CD14-positive monocyte (primary cell): Measurements from ENCODE around the gene RAB17. TPM values are rescaled to one million over a fixed set of nuclear protein-coding genes. Genes with fewer than 3 reads are reported as not detected.

Experiments
- DNase-seq, 3 donors: peaks; one replicate each; pipeline ENCODE4 v3.0.0-alpha.2; 2011 to 2022
- H2AFZ ChIP-seq: 2 replicates; pipeline ENCODE4 v1.6.0; 2012; ENCODE audit warnings: mild to moderate bottlenecking, low read depth, low read length, inconsistent platforms; ENCODE audit not compliant: insufficient read depth, poor library complexity, severe bottlenecking
- H3K27ac ChIP-seq, 2 donors: 1 replicate in 1 of 2; 2 replicates in 1 of 2; pipeline ENCODE4 v1.5.1; 2012 to 2013; ENCODE audit warnings: low read length in 2 of 2, control low read depth in 1 of 2, inconsistent platforms in 1 of 2, low read depth in 1 of 2, mild to moderate bottlenecking in 1 of 2
- H3K27me3 ChIP-seq, 2 donors: one replicate each; pipeline versions ENCODE4 v1.6.0 to v1.6.1; 2011 to 2013; ENCODE audit warnings: low read length in 2 of 2; ENCODE audit not compliant: control insufficient read depth in 2 of 2, insufficient read depth in 2 of 2
- H3K36me3 ChIP-seq, 2 donors: replicated peaks in 1 of 2; 1 replicate in 1 of 2; 2 replicates in 1 of 2; pipeline versions ENCODE4 v1.5.1 to v1.6.1; 2012 to 2013; ENCODE audit warnings: low read length in 2 of 2, control low read depth in 1 of 2, inconsistent platforms in 1 of 2, mild to moderate bottlenecking in 1 of 2; ENCODE audit not compliant: insufficient read depth in 2 of 2, control insufficient read depth in 1 of 2
- H3K4me1 ChIP-seq, 2 donors: 1 replicate in 1 of 2; 2 replicates in 1 of 2; pipeline versions ENCODE4 v1.5.1 to v1.6.1; 2012 to 2013; ENCODE audit warnings: low read length in 2 of 2, control low read depth in 1 of 2, inconsistent platforms in 1 of 2, mild to moderate bottlenecking in 1 of 2, moderate library complexity in 1 of 2; ENCODE audit not compliant: insufficient read depth in 2 of 2, control insufficient read depth in 1 of 2
- H3K4me2 ChIP-seq: replicated peaks from 2 replicates; pipeline ENCODE3; 2012; ENCODE audit warnings: low read length, moderate library complexity, mild to moderate bottlenecking; ENCODE audit not compliant: poor library complexity, severe bottlenecking; ENCODE audit errors: extremely low read depth
- H3K4me3 ChIP-seq, 3 experiments: fragments of 200-600 bp in 1 of 3; sonication (generic) in 1 of 3; replicated peaks in 1 of 3; 1 replicate in 2 of 3; 2 replicates in 1 of 3; pipeline ENCODE4 v1.5.1; 2011 to 2013; ENCODE audit warnings: low read length in 3 of 3, mild to moderate bottlenecking in 3 of 3, control low read depth in 2 of 3, low read depth in 2 of 3, inconsistent platforms in 1 of 3, moderate library complexity in 1 of 3
- H3K79me2 ChIP-seq: 2 replicates; pipeline ENCODE4 v1.6.0; 2012; ENCODE audit warnings: mild to moderate bottlenecking, control low read depth, inconsistent platforms, low read length, moderate library complexity; ENCODE audit not compliant: insufficient read depth
- H3K9ac ChIP-seq: 2 replicates; pipeline ENCODE4 v1.6.0; 2017; ENCODE audit warnings: low read length, mild to moderate bottlenecking; ENCODE audit not compliant: insufficient read depth, poor library complexity, severe bottlenecking
- H3K9me3 ChIP-seq, 2 donors: replicated peaks in 1 of 2; 1 replicate in 1 of 2; 2 replicates in 1 of 2; pipeline versions ENCODE4 v1.5.1 to v1.6.1; 2012 to 2013; ENCODE audit warnings: low read length in 2 of 2, control low read depth in 1 of 2; ENCODE audit not compliant: control insufficient read depth in 1 of 2, insufficient read depth in 1 of 2
- H4K20me1 ChIP-seq: 2 replicates; pipeline ENCODE4 v1.6.0; 2012; ENCODE audit warnings: mild to moderate bottlenecking, low read length, control low read depth, moderate library complexity; ENCODE audit not compliant: insufficient read depth
- H3K27ac Mint-ChIP-seq, 7 donors: one replicate each; pipeline ENCODE4 v1.8.0; 2020; ENCODE audit warnings: mild to moderate bottlenecking in 7 of 7, mixed read lengths in 7 of 7, moderate library complexity in 6 of 7, inconsistent platforms in 2 of 7
- H3K27me3 Mint-ChIP-seq, 3 donors: one replicate each; pipeline ENCODE4 v1.8.0; 2021 to 2022; ENCODE audit warnings: low read depth in 3 of 3, mild to moderate bottlenecking in 3 of 3, mixed read lengths in 3 of 3, moderate library complexity in 3 of 3, inconsistent platforms in 1 of 3
- H3K36me3 Mint-ChIP-seq, 2 donors: one replicate each; pipeline ENCODE4 v1.8.0; 2020; ENCODE audit warnings: mixed read lengths in 2 of 2, inconsistent platforms in 1 of 2, mild to moderate bottlenecking in 1 of 2
- H3K4me1 Mint-ChIP-seq: one replicate; pipeline ENCODE4 v1.8.0; 2020; ENCODE audit warnings: mild to moderate bottlenecking, mixed read lengths
- H3K4me3 Mint-ChIP-seq, 2 donors: one replicate each; pipeline ENCODE4 v1.8.0; 2020; ENCODE audit warnings: mild to moderate bottlenecking in 2 of 2, mixed read lengths in 2 of 2, moderate library complexity in 1 of 2
- H3K9me3 Mint-ChIP-seq, 7 donors: one replicate each; pipeline ENCODE4 v1.8.0; 2020 to 2022; ENCODE audit warnings: mixed read lengths in 7 of 7, mild to moderate bottlenecking in 6 of 7, moderate library complexity in 6 of 7, inconsistent platforms in 2 of 7
- WGBS: methylation state at CpG from one replicate; pipeline ENCODE4 v1.1.5; 2013; ENCODE audit warnings: missing lambda C conversion rate; ENCODE audit not compliant: insufficient coverage; 5-methylcytosine and 5-hydroxymethylcytosine counted together
- intact Hi-C, 2 donors: fragments of 100-400 bp; cut with micrococcal nuclease; formaldehyde crosslinking; loops; one replicate each; pipeline versions ENCODE4 v1.15.0 to v1.15.1; 2023
- polyA plus RNA-seq, 3 donors: library from polyadenylated mRNA; depleted of rRNA in 1 of 3; unstranded in 2 of 3; stranded (reverse) in 1 of 3; fragments of 300-500 nt in 2 of 3; fragments of >200 nt in 1 of 3; fragmentation: Illumina TruSeq in 2 of 3; gene quantifications; 1 replicate in 2 of 3; 2 replicates in 1 of 3; pipeline ENCODE4 v1.2.3, GENCODE V29; 2012 to 2021
- TF ChIP-seq, protein P1 (sequence below): fragments of 200-600 bp; IDR thresholded peaks from one replicate; pipeline ENCODE4 v1.8.0; 2022; ENCODE audit warnings: antibody characterized with exemption, mild to moderate bottlenecking

RAB17 gene
- polyA plus RNA-seq, 3 donors = 0.13 to 0.35 TPM; not detected in 1

DNA sequence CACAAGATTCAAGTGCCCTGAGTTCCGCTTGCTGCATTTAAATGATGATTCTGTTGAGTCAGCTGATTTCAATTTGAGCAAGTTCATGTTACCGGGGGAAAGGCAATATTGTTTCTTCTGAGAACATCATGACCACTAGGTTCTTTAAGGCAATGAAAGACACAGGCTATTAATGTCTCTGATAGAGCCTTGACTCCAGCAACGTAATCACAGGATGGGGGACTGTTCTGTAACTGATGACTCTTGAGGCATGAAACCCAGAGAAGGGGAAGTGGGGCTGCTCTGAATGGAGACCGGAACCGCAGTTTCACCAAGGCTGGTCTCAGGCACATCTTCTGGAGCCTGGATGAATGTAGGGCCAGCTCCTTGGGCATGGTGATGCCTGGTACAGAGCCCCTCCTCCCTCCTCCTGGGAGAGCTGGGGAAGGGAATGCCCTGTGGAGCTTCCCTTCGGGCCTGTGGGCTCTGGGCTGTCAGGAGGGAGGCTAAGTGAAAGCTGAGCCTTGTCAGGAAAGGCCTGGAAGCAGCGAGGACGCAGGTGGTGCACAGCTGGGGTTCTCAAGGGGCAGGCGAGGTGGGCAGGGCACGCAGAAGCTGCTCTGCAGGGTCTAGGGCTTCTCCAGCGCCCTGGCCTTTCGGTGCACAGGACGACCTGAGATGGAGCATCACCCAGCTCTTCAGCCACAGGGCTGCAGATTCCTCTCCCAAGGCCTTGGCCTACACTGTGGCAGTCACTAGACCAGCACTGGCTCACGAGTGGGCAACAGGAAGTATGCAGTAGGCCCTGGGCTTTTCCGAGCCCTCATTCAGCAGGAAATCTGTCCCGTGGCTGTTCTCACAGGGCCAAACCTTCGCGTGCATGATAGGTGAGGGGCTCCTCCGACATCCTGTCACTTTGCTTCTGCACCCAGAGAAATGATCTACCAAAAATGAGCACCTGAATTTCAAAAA, 60.8 kb downstream of the RAB17 start:
- Histone ChIP-seq H3K4me2 (no peak overlapping the region), H3K27ac (no peak overlapping the region), H4K20me1 (no peaks in the 10 kb centered on the region), H3K9ac (no peak overlapping the region), H2AFZ (no peak overlapping the region), H3K79me2 (no peaks in the 10 kb centered on the region), H3K9me3 (no peaks in the 10 kb centered on the region), H3K27me3 (no peaks in the 10 kb centered on the region), H3K4me3 (no peak overlapping the region), H3K36me3 (no peaks in the 10 kb centered on the region), H3K4me1 (peaks cover 9 to 12% of the 10 kb centered on the region in 2 donors)
- 75% methylated on average over 13 of the region's 19 CpGs for WGBS
- intact Hi-C loops = no loop called here
- Mint-ChIP-seq H3K4me1 (peaks cover 22% of the 10 kb centered on the region), H3K27me3 (peaks cover 0 to 2% (median 0%) of the 10 kb centered on the region in 3 donors), H3K27ac (peak overlapping the region in 1 of 7 donors; percentile 10), H3K4me3 (peak overlapping the region in 1 of 2 donors; percentile 67), H3K36me3 (no peaks in the 10 kb centered on the region), H3K9me3 (no peaks in the 10 kb centered on the region)
- TF ChIP-seq, protein P1, sequence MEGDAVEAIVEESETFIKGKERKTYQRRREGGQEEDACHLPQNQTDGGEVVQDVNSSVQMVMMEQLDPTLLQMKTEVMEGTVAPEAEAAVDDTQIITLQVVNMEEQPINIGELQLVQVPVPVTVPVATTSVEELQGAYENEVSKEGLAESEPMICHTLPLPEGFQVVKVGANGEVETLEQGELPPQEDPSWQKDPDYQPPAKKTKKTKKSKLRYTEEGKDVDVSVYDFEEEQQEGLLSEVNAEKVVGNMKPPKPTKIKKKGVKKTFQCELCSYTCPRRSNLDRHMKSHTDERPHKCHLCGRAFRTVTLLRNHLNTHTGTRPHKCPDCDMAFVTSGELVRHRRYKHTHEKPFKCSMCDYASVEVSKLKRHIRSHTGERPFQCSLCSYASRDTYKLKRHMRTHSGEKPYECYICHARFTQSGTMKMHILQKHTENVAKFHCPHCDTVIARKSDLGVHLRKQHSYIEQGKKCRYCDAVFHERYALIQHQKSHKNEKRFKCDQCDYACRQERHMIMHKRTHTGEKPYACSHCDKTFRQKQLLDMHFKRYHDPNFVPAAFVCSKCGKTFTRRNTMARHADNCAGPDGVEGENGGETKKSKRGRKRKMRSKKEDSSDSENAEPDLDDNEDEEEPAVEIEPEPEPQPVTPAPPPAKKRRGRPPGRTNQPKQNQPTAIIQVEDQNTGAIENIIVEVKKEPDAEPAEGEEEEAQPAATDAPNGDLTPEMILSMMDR = no peak
- peak; percentile 16 to 43 (median 18) for DNase-seq

DNA sequence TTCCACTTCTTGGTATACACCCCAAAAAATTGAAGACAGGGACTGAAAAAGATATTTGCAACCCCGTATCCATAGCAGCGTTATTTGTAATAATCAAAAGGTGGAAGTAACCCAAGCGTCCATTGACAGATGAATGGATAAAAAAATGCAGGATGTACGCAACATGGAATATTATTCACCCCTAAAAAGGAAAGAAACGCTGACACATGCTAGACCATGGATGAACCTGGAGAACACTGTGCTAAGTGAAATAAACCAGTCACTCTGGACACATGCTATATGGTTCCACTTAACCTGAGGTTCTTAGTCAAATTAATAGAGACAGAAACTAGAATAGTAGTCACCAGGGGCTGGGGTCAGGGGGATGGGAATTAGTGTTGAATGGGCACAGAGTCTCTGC, 62.8 kb downstream of the RAB17 start:
- Histone ChIP-seq H3K4me2 (no peak overlapping the region), H3K4me3 (no peak overlapping the region), H4K20me1 (no peaks in the 10 kb centered on the region), H2AFZ (no peak overlapping the region), H3K27me3 (no peaks in the 10 kb centered on the region), H3K79me2 (no peaks in the 10 kb centered on the region), H3K9ac (no peak overlapping the region), H3K4me1 (peaks cover 9 to 12% of the 10 kb centered on the region in 2 donors), H3K36me3 (no peaks in the 10 kb centered on the region), H3K27ac (no peak overlapping the region), H3K9me3 (no peaks in the 10 kb centered on the region)
- H3K4me3 Mint-ChIP-seq = no peak overlapping the region
- H3K27ac Mint-ChIP-seq = no peak overlapping the region
- intact Hi-C loops = no loop called here
- TF ChIP-seq, protein P1 = no peak
- no peaks in the 10 kb centered on the region for H3K27me3 Mint-ChIP-seq
- no peaks in the 10 kb centered on the region for H3K36me3 Mint-ChIP-seq
- WGBS = no CpG with 5 or more reads among the region's 5 CpGs
- no peak for DNase-seq
- H3K4me1 Mint-ChIP-seq = peaks cover 18% of the 10 kb centered on the region
- H3K9me3 Mint-ChIP-seq = no peaks in the 10 kb centered on the region
